ENCODE results near the gene IKBKE.

IKBKE gene

GRCh38 chr1:206538901-206539640 lies 68.8 kb downstream of the IKBKE start:
- H3K4me3 ChIP-seq (ENCODE audit: low read depth, low read length) = no peak overlapping the region
- DNase-seq (ENCODE audit: low read depth, low spot score) = no peak
- TF ChIP-seq CTCF (IDR thresholded peaks at IDR 0.05; ENCODE audit: low read depth, low read length) = no peak
- in situ Hi-C loops (cut with HindIII; ENCODE audit: low sequenced_read_pairs) = no loop called here

DNA sequence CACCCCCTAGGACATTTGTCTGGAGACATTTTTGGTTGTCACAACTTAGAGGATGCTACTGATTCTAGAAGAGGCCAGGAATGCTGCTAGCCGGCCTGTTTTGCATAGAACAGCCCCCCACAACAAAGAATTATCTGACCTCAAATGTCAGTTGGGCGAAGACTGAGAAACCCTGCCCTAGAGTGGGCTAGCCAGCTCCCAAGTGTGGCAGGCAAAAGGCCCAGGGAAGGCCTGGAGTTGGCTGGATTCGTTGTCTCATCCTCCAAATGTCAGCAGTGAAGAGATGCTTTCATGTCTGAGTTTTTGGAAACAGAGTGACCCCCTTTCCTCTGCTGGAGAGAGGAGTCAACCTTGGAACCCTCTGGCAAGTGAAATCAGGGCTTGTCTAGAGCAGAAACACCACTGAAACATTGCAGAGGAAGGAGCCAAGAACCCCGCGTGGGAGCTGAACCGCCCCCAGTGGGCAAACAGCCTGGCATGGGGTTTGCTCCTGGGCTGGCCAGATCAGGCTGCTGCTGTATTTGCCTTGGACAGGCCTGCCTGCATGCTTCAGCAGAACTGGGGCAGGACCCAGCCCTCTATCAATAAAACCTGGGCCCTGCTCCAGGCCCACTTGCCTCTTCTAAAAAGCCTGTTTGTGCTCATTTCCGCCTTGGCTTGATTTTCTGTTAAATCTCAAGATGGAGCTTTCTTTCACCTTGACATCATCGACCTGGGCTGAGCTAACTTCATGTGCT lies 69.9 kb downstream of the IKBKE start:
- in situ Hi-C loops (cut with HindIII; ENCODE audit: low sequenced_read_pairs) = no loop called here
- no peak overlapping the region for H3K4me3 ChIP-seq (ENCODE audit: low read depth, low read length)
- DNase-seq (ENCODE audit: low read depth, low spot score) = no peak
- TF ChIP-seq CTCF (IDR thresholded peaks at IDR 0.05; ENCODE audit: low read depth, low read length) = no peak

- H3K4me3 ChIP-seq (ENCODE audit: low read depth, low read length) = no peak overlapping the region
- TF ChIP-seq CTCF (IDR thresholded peaks at IDR 0.05; ENCODE audit: low read depth, low read length) = no peak
- in situ Hi-C loops (cut with HindIII; ENCODE audit: low sequenced_read_pairs) = no loop called here
- DNase-seq (ENCODE audit: low read depth, low spot score) = no peak
Observed at GRCh38 chr1:206541236-206541833, 71.1 kb downstream of the IKBKE start.

DNA sequence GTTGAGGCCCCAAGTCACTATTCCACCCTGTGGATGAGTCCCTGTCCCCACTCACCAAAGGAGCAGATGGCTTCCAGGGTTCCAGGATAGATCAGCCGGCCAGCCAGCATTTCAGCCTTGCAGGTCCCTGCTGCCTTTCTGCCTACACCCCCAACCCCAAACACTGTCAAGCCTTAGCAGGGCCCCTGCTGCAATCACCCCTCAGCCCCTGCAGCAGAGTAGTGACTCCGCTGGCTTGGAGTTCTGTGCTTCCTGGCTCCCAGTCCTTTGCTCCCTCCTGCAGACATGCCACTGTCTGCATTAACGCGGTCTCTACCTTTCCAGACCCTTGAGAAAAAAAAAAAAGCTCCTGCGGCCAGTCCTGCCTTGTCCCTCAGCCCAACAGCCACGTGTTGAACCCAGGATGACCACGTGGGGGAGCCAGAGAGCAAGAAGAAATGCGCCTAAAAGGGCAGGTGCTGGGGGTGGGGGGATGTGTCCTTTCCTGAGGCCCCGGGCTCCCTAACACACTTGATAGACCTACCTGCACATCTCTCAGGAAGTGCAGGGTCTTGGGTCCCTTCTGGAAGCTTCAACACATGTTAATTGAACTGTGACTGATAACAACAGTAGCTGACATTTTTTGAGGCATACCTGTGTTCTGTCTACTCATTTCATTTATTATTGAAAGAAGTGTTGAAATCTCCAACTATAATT lies 74.4 kb downstream of the IKBKE start:
- peak; percentile 40 for DNase-seq (ENCODE audit: low read depth, low spot score)
- TF ChIP-seq CTCF (IDR thresholded peaks at IDR 0.05; ENCODE audit: low read depth, low read length) = peak; percentile 93
- in situ Hi-C loops (cut with HindIII; ENCODE audit: low sequenced_read_pairs) = no loop called here
- H3K4me3 ChIP-seq (ENCODE audit: low read depth, low read length) = no peak overlapping the region

DNA sequence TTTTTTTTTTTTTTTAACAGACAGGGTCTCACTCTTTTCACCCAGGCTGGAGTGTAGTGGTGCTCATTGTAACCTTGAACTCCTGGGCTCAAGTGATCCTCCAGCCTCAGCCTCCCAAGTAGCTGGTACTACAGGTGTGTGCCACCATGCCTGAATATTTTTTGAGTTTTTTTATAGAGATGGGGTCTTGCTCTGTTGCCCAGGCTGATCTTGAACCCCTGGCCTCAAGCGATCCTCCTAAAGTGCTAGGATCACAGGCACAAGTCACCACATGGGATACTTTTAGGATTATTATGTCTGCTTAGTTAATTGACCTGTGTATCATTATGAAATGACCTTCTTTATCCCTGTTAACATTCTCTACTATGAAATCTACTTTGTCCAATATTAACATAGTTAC lies 75.1 kb downstream of the IKBKE start:
- H3K4me3 ChIP-seq (ENCODE audit: low read depth, low read length) = no peak overlapping the region
- in situ Hi-C loops (cut with HindIII; ENCODE audit: low sequenced_read_pairs) = no loop called here
- TF ChIP-seq CTCF (IDR thresholded peaks at IDR 0.05; ENCODE audit: low read depth, low read length) = no peak
- DNase-seq (ENCODE audit: low read depth, low spot score) = no peak
